GM19025 (cell line): ENCODE measurements around the gene PSMB8.
A peak's percentile ranks its signal among the peaks of the same experiment; 100 is the strongest.
"Not testable (repeated sequence)": the region's sequence is repeated elsewhere in the genome, so short reads cannot be mapped to it uniquely, and the experiment has no call there.

ENCODE experiments used
- ATAC-seq: cut with Tn5 transposase; IDR thresholded peaks from one replicate; pipeline ENCODE4 v1.9.1; 2021; ENCODE audit warnings: mild to moderate bottlenecking, low read depth, moderate library complexity; ENCODE audit not compliant: unreplicated experiment

The PSMB8 gene

GRCh38 chr6:32838114-32838958, 5.5 kb downstream of the PSMB8 start, which contains the start of gene TAP2:
TSS of gene TAP2 (minus strand) at chr6:32838739. CDS start at chr6:32838233, 506 bp downstream.
- ATAC-seq: peak; percentile 82

- ATAC-seq: no peak
Observed at GRCh38 chr6:32837651-32838113, 6.2 kb downstream of the PSMB8 start.

GRCh38 chr6:32836873-32837272, 7.0 kb downstream of the PSMB8 start:
- no peak for ATAC-seq

- ATAC-seq: no peak
Observed at GRCh38 chr6:32835167-32835893, 8.5 kb downstream of the PSMB8 start.

GRCh38 chr6:32833664-32834063, 10.2 kb downstream of the PSMB8 start:
- no peak for ATAC-seq

GRCh38 chr6:32832535-32832934, 11.3 kb downstream of the PSMB8 start:
- no peak for ATAC-seq

GRCh38 chr6:32830936-32831335, 12.9 kb downstream of the PSMB8 start:
- no peak for ATAC-seq

GRCh38 chr6:32830017-32830416, 13.8 kb downstream of the PSMB8 start:
- ATAC-seq: no peak

- no peak for ATAC-seq
Observed at GRCh38 chr6:32829495-32829894, 14.4 kb downstream of the PSMB8 start.

- ATAC-seq: no peak
Observed at GRCh38 chr6:32827025-32827424, 16.8 kb downstream of the PSMB8 start.

GRCh38 chr6:32825966-32826365, 17.9 kb downstream of the PSMB8 start:
- ATAC-seq: no peak

GRCh38 chr6:32819729-32820128, 24.1 kb downstream of the PSMB8 start:
- no peak for ATAC-seq

- no peak for ATAC-seq
Observed at GRCh38 chr6:32818867-32819266, 25.0 kb downstream of the PSMB8 start.

- no peak for ATAC-seq
Observed at GRCh38 chr6:32816746-32817204, 27.1 kb downstream of the PSMB8 start, which contains the start of gene HLA-DOB. TSS of gene HLA-DOB (minus strand) at chr6:32817002. CDS start at chr6:32816951, 51 bp downstream.

- ATAC-seq: no peak
Observed at GRCh38 chr6:32815996-32816395, 27.9 kb downstream of the PSMB8 start.

GRCh38 chr6:32815115-32815514, 28.7 kb downstream of the PSMB8 start:
- ATAC-seq: no peak

- no peak for ATAC-seq
Observed at GRCh38 chr6:32814145-32814544, 29.7 kb downstream of the PSMB8 start.

GRCh38 chr6:32809171-32809570, 34.7 kb downstream of the PSMB8 start:
- no peak for ATAC-seq

GRCh38 chr6:32807020-32807580, 36.7 kb downstream of the PSMB8 start:
- no peak for ATAC-seq

- ATAC-seq: not testable (repeated sequence)
Observed at GRCh38 chr6:32805404-32805803, 38.4 kb downstream of the PSMB8 start.

GRCh38 chr6:32803416-32803815, 40.4 kb downstream of the PSMB8 start:
- ATAC-seq: no peak
